ENCODE measurements around the gene PCSK9. TPM values are rescaled to one million over a fixed set of nuclear protein-coding genes. Genes with fewer than 3 reads are reported as not detected.

Gene PCSK9
- total RNA-seq, 4 donors from 2014 or later: 3.5 to 18.4 (median 8.5) TPM

- no peaks in the 10 kb centered on the region for H3K9me3 ChIP-seq
These were observed 28.5 kb upstream of the PCSK9 start for GRCh38 chr1:55010887-55011217.

DNA sequence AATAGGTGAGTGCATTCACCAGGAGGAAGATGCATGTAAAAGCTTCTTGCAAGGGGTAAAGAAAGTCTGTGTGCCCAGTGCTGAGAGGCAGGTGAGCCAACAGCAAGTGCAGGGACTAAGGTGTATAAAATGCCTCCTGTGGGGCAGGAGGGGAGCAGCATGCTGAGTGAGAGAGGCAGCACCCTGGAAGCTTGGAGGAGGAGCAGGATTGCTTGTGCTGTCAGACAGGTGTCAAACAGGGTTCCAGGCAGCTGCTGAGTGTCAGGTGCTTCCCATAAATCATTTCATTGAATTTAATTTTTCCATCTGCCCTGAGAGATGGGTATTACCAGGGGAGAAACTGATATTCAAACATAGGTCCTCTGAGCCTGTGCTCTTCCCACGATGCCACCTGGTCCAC lies 26.7 kb upstream of the PCSK9 start:
- Histone ChIP-seq H3K4me3 (no peak overlapping the region), H3K36me3 (no peaks in the 10 kb centered on the region), H3K9me3 (no peaks in the 10 kb centered on the region), H3K27ac (no peak overlapping the region), H3K27me3 (no peaks in the 10 kb centered on the region), H3K4me1 (no peaks in the 10 kb centered on the region)
- TF ChIP-seq POLR2A (IDR thresholded peaks at IDR 0.05): no peak
- no peak for TF ChIP-seq CTCF (IDR thresholded peaks at IDR 0.05)
- no peak for DNase-seq

More at GRCh38 chr1:55010887-55011217, 28.5 kb upstream of the PCSK9 start:
- TF ChIP-seq POLR2A (IDR thresholded peaks at IDR 0.05) (no peak), CTCF (IDR thresholded peaks at IDR 0.05) (no peak)
- Histone ChIP-seq H3K4me3 (no peak overlapping the region), H3K36me3 (no peaks in the 10 kb centered on the region), H3K27ac (no peak overlapping the region), H3K27me3 (no peaks in the 10 kb centered on the region), H3K4me1 (no peaks in the 10 kb centered on the region)
- DNase-seq: no peak

DNA sequence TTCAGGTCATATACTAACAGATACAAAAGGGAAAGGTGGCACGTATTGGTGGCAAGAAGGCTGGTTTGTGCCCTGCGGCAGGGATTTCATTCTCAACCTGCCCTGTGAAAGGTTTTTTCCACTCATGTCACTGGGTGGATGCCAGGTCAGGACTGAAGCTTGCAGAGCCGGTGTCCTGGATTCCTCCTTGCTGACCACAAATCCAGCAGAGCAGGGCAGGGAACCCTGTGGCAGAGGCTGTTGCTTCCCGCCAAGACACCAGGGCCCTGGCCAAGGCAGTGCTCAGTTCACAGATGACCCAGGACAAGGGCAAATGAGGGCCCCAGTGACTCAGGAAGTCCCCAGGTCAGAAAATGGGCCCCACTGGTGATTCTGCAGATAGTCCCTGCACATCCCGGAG lies 24.2 kb upstream of the PCSK9 start:
- no peak overlapping the region for H3K27ac ChIP-seq
- no peaks in the 10 kb centered on the region for H3K4me1 ChIP-seq
- no peak for DNase-seq
- no peaks in the 10 kb centered on the region for H3K9me3 ChIP-seq
- TF ChIP-seq CTCF (IDR thresholded peaks at IDR 0.05) (no peak), POLR2A (IDR thresholded peaks at IDR 0.05) (no peak)
- no peaks in the 10 kb centered on the region for H3K27me3 ChIP-seq
- no peaks in the 10 kb centered on the region for H3K36me3 ChIP-seq
- H3K4me3 ChIP-seq: no peak overlapping the region

DNA sequence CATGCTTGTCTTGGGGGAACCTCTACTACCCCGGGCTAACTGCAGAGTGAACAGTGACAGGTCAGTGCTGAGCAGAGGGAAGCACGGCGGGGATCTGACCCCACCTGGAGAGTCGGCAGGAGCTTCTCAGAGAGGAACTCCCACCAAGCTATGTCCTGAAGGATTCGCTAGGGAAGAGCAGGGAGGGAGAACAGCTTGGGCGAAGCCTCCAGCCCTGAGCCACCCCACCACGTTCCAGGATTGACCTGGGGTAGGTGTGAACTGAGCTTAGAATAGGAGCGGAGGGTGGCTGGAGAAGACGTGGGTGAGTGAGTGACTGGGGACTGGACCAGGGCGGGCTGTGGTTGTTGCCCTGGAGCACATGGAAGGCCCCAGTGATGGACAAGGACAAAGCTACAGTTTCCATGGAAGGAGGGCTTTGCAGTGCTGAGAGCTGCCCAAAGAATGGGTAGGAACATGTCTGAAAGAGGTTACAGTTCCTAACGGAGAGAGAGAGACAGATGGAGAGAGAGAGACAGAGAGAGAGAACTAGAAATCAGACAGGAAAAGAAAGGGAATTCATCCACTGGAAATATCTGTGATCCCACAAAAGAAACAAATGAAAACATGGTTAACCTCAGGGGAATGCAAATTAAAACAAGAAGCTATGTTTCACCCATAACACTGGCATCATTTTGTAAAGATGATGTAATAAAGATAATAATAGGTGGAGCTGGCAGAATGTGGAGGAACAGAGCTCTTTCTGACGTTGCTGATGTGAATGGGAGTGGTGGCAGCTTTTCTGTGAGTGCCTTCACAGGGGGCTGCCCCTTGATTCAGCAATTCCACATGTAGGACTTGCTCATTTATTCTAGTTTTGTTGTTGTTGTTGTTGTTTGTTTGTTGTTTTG lies 23.4 kb upstream of the PCSK9 start:
- no peak overlapping the region for H3K4me3 ChIP-seq
- H3K9me3 ChIP-seq: no peaks in the 10 kb centered on the region
- no peak for DNase-seq
- no peak for TF ChIP-seq POLR2A (IDR thresholded peaks at IDR 0.05)
- TF ChIP-seq CTCF (IDR thresholded peaks at IDR 0.05): no peak
- H3K27me3 ChIP-seq: no peaks in the 10 kb centered on the region
- H3K4me1 ChIP-seq: no peaks in the 10 kb centered on the region
- H3K27ac ChIP-seq: no peak overlapping the region
- no peaks in the 10 kb centered on the region for H3K36me3 ChIP-seq

DNA sequence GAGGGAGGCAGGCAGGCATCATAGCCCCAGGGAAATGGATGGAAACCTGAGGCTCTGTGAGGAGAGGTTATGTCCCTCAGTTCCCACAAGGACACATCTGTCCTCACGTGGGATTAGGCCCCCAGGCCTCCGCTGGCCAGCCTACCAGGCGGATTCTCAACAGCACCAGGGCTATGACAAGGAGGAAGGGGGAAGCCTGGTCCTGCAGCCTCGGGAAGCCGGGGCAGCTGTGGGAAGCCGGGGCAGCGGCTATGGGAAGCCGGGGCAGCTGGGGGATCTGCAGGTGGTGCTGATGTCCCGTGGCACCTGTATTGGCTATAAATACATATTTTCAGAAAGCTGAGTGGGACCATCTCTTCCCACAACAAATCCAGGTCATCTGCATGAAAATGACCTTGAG lies 21.0 kb upstream of the PCSK9 start:
- no peaks in the 10 kb centered on the region for H3K27me3 ChIP-seq
- H3K4me3 ChIP-seq: no peak overlapping the region
- TF ChIP-seq POLR2A (IDR thresholded peaks at IDR 0.05): no peak
- no peak for TF ChIP-seq CTCF (IDR thresholded peaks at IDR 0.05)
- no peaks in the 10 kb centered on the region for H3K36me3 ChIP-seq
- H3K27ac ChIP-seq: no peak overlapping the region
- DNase-seq: no peak
- no peaks in the 10 kb centered on the region for H3K9me3 ChIP-seq
- H3K4me1 ChIP-seq: peaks cover 0 to 5% (median 0%) of the 10 kb centered on the region in 4 donors
